OCI-LY3 (cell line): ENCODE data around the gene CTRB2.

Source experiments
- EZH2phosphoT487 ChIP-seq: fragments of 200-600 bp; shearing (Covaris generic); IDR thresholded peaks from 2 replicates; pipeline ENCODE4 v1.6.1; 2018; ENCODE audit warnings: antibody characterized with exemption, mixed run types, low read depth
- TF ChIP-seq, protein P1 (sequence below): fragments of 200-600, 300-600 bp; sonication (generic); IDR thresholded peaks from 2 replicates; pipeline ENCODE4 v1.5.1; 2014; ENCODE audit warnings: antibody characterized with exemption, low read length, low read depth

GRCh38 chr16:75196836-75197235 lies 10.1 kb downstream of the CTRB2 start:
- TF ChIP-seq, protein P1, sequence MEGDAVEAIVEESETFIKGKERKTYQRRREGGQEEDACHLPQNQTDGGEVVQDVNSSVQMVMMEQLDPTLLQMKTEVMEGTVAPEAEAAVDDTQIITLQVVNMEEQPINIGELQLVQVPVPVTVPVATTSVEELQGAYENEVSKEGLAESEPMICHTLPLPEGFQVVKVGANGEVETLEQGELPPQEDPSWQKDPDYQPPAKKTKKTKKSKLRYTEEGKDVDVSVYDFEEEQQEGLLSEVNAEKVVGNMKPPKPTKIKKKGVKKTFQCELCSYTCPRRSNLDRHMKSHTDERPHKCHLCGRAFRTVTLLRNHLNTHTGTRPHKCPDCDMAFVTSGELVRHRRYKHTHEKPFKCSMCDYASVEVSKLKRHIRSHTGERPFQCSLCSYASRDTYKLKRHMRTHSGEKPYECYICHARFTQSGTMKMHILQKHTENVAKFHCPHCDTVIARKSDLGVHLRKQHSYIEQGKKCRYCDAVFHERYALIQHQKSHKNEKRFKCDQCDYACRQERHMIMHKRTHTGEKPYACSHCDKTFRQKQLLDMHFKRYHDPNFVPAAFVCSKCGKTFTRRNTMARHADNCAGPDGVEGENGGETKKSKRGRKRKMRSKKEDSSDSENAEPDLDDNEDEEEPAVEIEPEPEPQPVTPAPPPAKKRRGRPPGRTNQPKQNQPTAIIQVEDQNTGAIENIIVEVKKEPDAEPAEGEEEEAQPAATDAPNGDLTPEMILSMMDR = no peak
- no peak for TF ChIP-seq EZH2phosphoT487
